ENCODE results near the gene AGPAT4. TPM values are rescaled to one million over a fixed set of nuclear protein-coding genes. Genes with fewer than 3 reads are reported as not detected.

Gene AGPAT4
- polyA plus RNA-seq, 1 donor (not counting 4 experiments of a cell fraction or from before 2014, with no cell fraction given), result 8.4 TPM

- no peak overlapping the region for H3K4me3 ChIP-seq (ENCODE audit: control insufficient read depth in 2 of 3, extremely low read depth in 1 of 3, insufficient read depth in 2 of 3, low read depth in 1 of 3, low read length in 3 of 3)
- no peak overlapping the region for H3K4me2 ChIP-seq (ENCODE audit: control insufficient read depth, extremely low read depth, insufficient read depth, low read depth, low read length)
- H3K27me3 ChIP-seq (ENCODE audit: control insufficient read depth, extremely low read depth, insufficient read depth, low read length), result no peaks in the 10 kb centered on the region
- TF ChIP-seq, protein P1, sequence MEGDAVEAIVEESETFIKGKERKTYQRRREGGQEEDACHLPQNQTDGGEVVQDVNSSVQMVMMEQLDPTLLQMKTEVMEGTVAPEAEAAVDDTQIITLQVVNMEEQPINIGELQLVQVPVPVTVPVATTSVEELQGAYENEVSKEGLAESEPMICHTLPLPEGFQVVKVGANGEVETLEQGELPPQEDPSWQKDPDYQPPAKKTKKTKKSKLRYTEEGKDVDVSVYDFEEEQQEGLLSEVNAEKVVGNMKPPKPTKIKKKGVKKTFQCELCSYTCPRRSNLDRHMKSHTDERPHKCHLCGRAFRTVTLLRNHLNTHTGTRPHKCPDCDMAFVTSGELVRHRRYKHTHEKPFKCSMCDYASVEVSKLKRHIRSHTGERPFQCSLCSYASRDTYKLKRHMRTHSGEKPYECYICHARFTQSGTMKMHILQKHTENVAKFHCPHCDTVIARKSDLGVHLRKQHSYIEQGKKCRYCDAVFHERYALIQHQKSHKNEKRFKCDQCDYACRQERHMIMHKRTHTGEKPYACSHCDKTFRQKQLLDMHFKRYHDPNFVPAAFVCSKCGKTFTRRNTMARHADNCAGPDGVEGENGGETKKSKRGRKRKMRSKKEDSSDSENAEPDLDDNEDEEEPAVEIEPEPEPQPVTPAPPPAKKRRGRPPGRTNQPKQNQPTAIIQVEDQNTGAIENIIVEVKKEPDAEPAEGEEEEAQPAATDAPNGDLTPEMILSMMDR (optimal IDR thresholded peaks at IDR 0.05 in 1 of 3, IDR thresholded peaks at IDR 0.05 in 1 of 3, conservative IDR thresholded peaks at IDR 0.05 in 1 of 3; ENCODE audit: extremely low read depth in 1 of 3, insufficient read depth in 2 of 3, low read length in 3 of 3), result no peak
- TF ChIP-seq EZH2 (IDR thresholded peaks at IDR 0.05; ENCODE audit: low read length), result no peak
- no peak overlapping the region for H2AFZ ChIP-seq (ENCODE audit: control insufficient read depth, low read length)
- H3K9ac ChIP-seq (ENCODE audit: control insufficient read depth, extremely low read depth, insufficient read depth, low read length), result no peak overlapping the region
- H4K20me1 ChIP-seq (ENCODE audit: control insufficient read depth, extremely low read depth, insufficient read depth, low read length), result no peaks in the 10 kb centered on the region
- H3K4me1 ChIP-seq (ENCODE audit: control insufficient read depth, extremely low read depth, insufficient read depth, low read length), result peaks cover 6% of the 10 kb centered on the region
- dilution Hi-C loops (cut with MboI; ENCODE audit: extremely low pct_ligation_motif_present, low sequenced_read_pairs), result no loop called here
- no peak overlapping the region for H3K27ac ChIP-seq (ENCODE audit: control insufficient read depth, insufficient read depth, low read length)
- FAIRE-seq, result no peak
- H3K9me3 ChIP-seq (ENCODE audit: control insufficient read depth, low read depth, low read length), result no peaks in the 10 kb centered on the region
- H3K36me3 ChIP-seq (ENCODE audit: control insufficient read depth in 2 of 2, extremely low read depth in 1 of 2, insufficient read depth in 2 of 2, low read length in 2 of 2), result no peaks in the 10 kb centered on the region
- H3K9me1 ChIP-seq (ENCODE audit: control insufficient read depth, extremely low read depth, insufficient read depth, low read length), result no peaks in the 10 kb centered on the region
- peaks cover 6% of the 10 kb centered on the region for H3K79me2 ChIP-seq (ENCODE audit: control insufficient read depth, insufficient read depth, low read length)
- DNase-seq (ENCODE audit: low read depth, low spot score), result no peak
Observed at GRCh38 chr6:161271343-161272030, 2.4 kb downstream of the AGPAT4 start.

DNA sequence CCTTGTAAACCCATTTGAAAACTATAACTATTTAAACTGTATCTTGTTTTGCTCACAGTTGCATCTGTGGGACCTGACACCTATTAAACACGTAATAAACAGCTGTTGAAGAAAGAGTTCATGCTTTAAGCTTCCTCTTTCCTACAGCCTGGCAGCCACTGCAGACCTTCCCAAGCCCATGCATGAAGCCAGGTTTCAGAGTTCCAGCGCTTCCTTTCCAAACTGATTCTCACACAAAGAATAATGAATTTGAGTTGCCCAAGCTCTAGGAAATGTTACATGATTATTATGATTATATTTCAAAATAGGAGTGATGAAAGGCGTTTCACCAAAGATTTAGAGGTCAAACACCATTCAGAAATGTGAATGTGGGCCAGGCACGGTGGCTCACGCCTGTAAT lies 3.7 kb downstream of the AGPAT4 start:
- Histone ChIP-seq H3K9ac (ENCODE audit: control insufficient read depth, extremely low read depth, insufficient read depth, low read length) (no peak overlapping the region), H3K79me2 (ENCODE audit: control insufficient read depth, insufficient read depth, low read length) (peaks cover 6% of the 10 kb centered on the region), H3K4me1 (ENCODE audit: control insufficient read depth, extremely low read depth, insufficient read depth, low read length) (peaks cover 6% of the 10 kb centered on the region), H3K4me2 (ENCODE audit: control insufficient read depth, extremely low read depth, insufficient read depth, low read depth, low read length) (no peak overlapping the region), H3K9me1 (ENCODE audit: control insufficient read depth, extremely low read depth, insufficient read depth, low read length) (no peaks in the 10 kb centered on the region), H3K27me3 (ENCODE audit: control insufficient read depth, extremely low read depth, insufficient read depth, low read length) (no peaks in the 10 kb centered on the region), H3K27ac (ENCODE audit: control insufficient read depth, insufficient read depth, low read length) (no peak overlapping the region), H4K20me1 (ENCODE audit: control insufficient read depth, extremely low read depth, insufficient read depth, low read length) (no peaks in the 10 kb centered on the region), H2AFZ (ENCODE audit: control insufficient read depth, low read length) (no peak overlapping the region), H3K9me3 (ENCODE audit: control insufficient read depth, low read depth, low read length) (no peaks in the 10 kb centered on the region), H3K36me3 (ENCODE audit: control insufficient read depth in 2 of 2, extremely low read depth in 1 of 2, insufficient read depth in 2 of 2, low read length in 2 of 2) (no peaks in the 10 kb centered on the region), H3K4me3 (ENCODE audit: control insufficient read depth in 2 of 3, extremely low read depth in 1 of 3, insufficient read depth in 2 of 3, low read depth in 1 of 3, low read length in 3 of 3) (no peak overlapping the region)
- TF ChIP-seq EZH2 (IDR thresholded peaks at IDR 0.05; ENCODE audit: low read length), result no peak
- TF ChIP-seq, protein P1 (optimal IDR thresholded peaks at IDR 0.05 in 1 of 3, IDR thresholded peaks at IDR 0.05 in 1 of 3, conservative IDR thresholded peaks at IDR 0.05 in 1 of 3; ENCODE audit: extremely low read depth in 1 of 3, insufficient read depth in 2 of 3, low read length in 3 of 3), result no peak
- no peak for FAIRE-seq
- dilution Hi-C loops (cut with MboI; ENCODE audit: extremely low pct_ligation_motif_present, low sequenced_read_pairs), result no loop called here
- no peak for DNase-seq (ENCODE audit: low read depth, low spot score)
